HUES48 (cell line): Measurements from ENCODE around the gene UACA.

Experiments
- H3K27ac ChIP-seq: one replicate; pipeline ENCODE4 v1.7.0; 2013; ENCODE audit warnings: low read depth, low read length, inconsistent platforms
- H3K27me3 ChIP-seq: 2 replicates; pipeline ENCODE4 v1.6.1; 2013; ENCODE audit warnings: mild to moderate bottlenecking, low read length; ENCODE audit not compliant: control insufficient read depth, insufficient read depth
- H3K36me3 ChIP-seq: 2 replicates; pipeline ENCODE4 v1.6.1; 2013; ENCODE audit warnings: low read length; ENCODE audit not compliant: control insufficient read depth, insufficient read depth
- H3K4me1 ChIP-seq: 2 replicates; pipeline ENCODE4 v1.6.1; 2013; ENCODE audit warnings: mild to moderate bottlenecking, low read length; ENCODE audit not compliant: control insufficient read depth, insufficient read depth
- H3K4me3 ChIP-seq: 2 replicates; pipeline ENCODE4 v1.5.1; 2013; ENCODE audit warnings: mild to moderate bottlenecking, low read depth, low read length
- H3K9ac ChIP-seq: 2 replicates; pipeline ENCODE4 v1.6.1; 2013; ENCODE audit warnings: mild to moderate bottlenecking, low read depth, low read length, moderate library complexity
- H3K9me3 ChIP-seq: 2 replicates; pipeline ENCODE4 v1.6.1; 2013; ENCODE audit warnings: low read length; ENCODE audit not compliant: control insufficient read depth, insufficient read depth

UACA gene

DNA sequence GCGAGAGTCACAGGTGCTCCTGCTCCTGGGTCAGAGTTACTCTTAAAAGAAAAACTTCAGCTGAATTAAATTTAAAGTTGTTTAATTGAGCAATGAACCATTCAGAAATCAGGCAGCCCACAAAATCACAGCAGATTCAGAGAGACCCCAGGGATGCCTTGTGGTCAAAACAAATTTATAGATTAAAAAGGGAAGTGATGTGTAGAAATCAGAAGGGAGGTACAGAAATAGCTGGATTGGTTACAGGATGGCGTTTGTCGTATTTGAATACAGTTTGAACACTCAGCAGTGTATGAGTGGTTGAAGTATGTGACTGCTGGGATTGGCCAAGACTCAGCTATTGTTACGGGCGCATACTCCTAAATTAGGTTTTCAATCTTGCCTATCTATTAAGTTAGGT lies 58.6 kb downstream of the UACA start:
- Histone ChIP-seq H3K36me3 (no peaks in the 10 kb centered on the region), H3K4me1 (peaks cover 56% of the 10 kb centered on the region)

DNA sequence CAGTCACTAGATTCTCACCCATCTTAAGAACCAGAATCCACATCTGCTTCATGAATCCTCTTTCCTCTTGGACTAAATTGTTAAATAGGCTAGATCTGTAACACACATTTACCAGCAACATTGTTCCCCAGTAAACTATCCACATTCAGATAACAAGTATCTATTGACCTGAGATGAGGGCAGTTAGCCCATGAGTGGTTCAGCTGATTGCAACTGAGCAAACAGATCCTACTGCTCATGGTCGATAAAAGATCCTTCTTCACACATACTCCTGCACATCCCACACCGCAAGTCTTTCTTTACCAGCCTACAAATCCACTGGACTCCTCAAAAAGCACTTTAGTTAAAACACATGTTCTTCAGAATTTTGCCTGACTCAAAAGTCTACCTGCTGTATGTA lies 59.2 kb downstream of the UACA start:
- peaks cover 57% of the 10 kb centered on the region for H3K4me1 ChIP-seq
- no peaks in the 10 kb centered on the region for H3K27me3 ChIP-seq
- no peak overlapping the region for H3K9ac ChIP-seq
- H3K36me3 ChIP-seq, result no peaks in the 10 kb centered on the region
- no peak overlapping the region for H3K4me3 ChIP-seq
- H3K9me3 ChIP-seq, result no peaks in the 10 kb centered on the region
- peak overlapping the region; percentile 76 for H3K27ac ChIP-seq

More for the DNA sequence above, 58.6 kb downstream of the UACA start:
- Histone ChIP-seq H3K4me3 (no peak overlapping the region), H3K27me3 (no peaks in the 10 kb centered on the region), H3K27ac (peak overlapping the region; percentile 76), H3K9ac (no peak overlapping the region), H3K9me3 (no peaks in the 10 kb centered on the region)

DNA sequence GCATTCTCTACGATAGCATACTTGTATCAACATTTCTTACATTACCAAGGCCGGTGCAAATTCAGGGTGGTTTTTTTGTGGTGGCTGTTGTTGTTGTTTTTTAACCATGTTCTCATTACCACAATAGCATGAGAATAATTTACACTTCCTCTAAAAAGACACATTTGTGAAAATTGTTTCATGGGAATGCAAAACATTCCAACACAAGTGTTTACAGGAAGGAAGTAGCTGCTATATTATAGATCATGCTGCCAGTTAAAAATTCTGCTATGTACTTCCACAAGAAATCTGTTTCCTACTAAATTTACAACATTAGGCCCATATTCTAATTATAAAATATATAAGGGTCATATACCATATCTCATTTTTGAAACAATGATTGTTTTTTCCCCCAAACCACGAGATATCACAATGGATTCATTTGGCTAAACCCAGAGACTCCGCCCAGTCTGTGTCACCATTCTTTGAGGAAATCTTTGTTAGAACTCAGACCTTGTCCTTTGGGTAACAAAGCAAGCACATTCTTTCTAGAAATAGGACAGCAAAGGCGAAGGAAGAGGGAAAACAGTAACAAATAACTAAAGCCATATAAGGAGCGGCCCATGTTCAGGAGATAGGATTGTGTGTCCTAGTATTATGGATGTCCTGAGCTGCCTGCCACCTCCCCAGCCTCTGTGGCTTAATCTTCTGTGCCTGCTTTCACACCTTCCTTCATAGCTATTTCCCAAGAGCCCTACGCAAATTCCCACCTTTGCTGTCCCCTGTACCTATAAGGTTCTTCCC lies 60.1 kb downstream of the UACA start:
- Histone ChIP-seq H3K27ac (peak overlapping the region; percentile 76), H3K4me3 (no peak overlapping the region)

DNA sequence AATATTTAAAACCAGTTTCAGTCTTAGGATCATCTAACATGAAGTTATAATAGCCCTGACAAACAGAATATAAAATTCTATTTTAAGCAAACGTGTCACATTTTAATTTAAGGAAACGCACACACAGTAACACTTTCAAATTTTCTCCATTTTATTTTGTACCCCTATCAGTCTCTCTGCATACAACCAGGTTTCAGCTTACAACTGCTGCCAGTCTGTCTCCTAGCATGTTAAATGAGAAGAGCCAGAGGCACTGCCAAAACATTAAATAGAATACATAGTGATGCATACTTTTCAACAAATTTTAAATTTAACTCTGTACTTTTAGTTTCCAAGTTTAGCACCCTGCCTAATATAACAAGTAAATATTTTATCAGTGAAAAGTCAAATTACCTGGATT lies 60.8 kb downstream of the UACA start:
- peaks cover 59% of the 10 kb centered on the region for H3K4me1 ChIP-seq
- H3K9ac ChIP-seq, result no peak overlapping the region; the same call in 1 of the 2 replicates
- H3K36me3 ChIP-seq, result no peaks in the 10 kb centered on the region
- no peaks in the 10 kb centered on the region for H3K27me3 ChIP-seq
- H3K4me3 ChIP-seq, result no peak overlapping the region
- H3K27ac ChIP-seq, result peak overlapping the region; percentile 76
- H3K9me3 ChIP-seq, result no peaks in the 10 kb centered on the region

More for the DNA sequence above, 60.1 kb downstream of the UACA start:
- no peaks in the 10 kb centered on the region for H3K9me3 ChIP-seq
- H3K9ac ChIP-seq, result peak overlapping the region; percentile 39; the same call in 1 of the 2 replicates
- no peaks in the 10 kb centered on the region for H3K36me3 ChIP-seq
- no peaks in the 10 kb centered on the region for H3K27me3 ChIP-seq
- H3K4me1 ChIP-seq, result peaks cover 59% of the 10 kb centered on the region

DNA sequence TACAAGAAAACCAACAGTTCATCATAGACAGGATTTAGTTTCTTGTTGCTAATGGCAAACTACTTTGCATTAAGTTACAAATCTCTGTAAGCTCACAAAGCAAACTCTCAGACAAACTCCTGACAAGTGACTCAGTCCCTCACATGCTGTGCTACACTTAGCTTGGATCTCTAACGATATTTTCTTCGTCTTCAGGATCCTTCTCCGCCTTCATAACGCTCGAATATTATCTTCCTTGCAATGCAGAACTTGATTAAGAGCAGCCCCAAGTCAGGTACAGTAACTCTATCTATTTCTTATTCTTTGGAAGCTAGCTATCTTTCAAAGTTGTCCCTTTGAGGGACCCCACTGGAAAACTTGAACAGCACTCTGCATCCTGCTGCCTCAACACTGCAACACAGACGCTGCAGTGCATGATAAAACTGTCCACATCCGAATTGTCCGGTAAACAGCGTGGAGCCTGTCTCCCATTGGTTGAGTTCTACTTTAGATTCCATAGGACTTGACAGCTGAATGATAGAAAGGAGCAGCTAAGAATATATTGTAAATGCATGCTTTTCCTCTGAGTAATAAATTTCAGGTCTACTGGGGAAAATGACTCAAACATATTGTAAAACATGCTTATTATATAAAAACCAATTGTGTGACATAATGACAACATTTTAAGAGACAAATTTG lies 61.3 kb downstream of the UACA start:
- H3K27ac ChIP-seq, result peak overlapping the region; percentile 76
- peaks cover 59% of the 10 kb centered on the region for H3K4me1 ChIP-seq
- no peaks in the 10 kb centered on the region for H3K27me3 ChIP-seq
- H3K4me3 ChIP-seq, result peak overlapping the region; percentile 14; the same call in 1 of the 2 replicates
- peak overlapping the region; percentile 7; the same call in 1 of the 2 replicates for H3K9ac ChIP-seq
- H3K36me3 ChIP-seq, result no peaks in the 10 kb centered on the region
- H3K9me3 ChIP-seq, result no peaks in the 10 kb centered on the region

DNA sequence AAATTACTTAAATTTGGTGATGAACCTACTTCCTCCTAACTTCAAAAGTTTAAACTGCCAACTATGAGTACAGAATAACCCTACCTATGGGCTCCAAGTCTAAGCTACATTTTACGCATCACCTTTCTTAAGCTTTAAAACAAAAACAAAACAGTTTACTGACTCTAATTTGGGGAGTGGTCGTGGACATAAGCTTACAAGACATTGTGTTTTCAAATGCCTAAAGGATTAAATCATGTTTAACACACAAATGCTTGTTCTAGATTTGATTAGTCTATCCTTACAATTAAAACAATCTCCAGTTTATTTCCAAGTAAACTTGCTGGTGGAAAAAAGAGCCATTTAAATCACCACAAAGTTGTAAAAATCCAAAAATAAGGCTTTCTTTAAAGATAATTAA lies 62.2 kb downstream of the UACA start:
- Histone ChIP-seq H3K9me3 (no peaks in the 10 kb centered on the region), H3K27me3 (no peaks in the 10 kb centered on the region), H3K27ac (peak overlapping the region; percentile 76), H3K4me1 (peaks cover 59% of the 10 kb centered on the region), H3K4me3 (no peak overlapping the region; the same call in 1 of the 2 replicates), H3K36me3 (no peaks in the 10 kb centered on the region), H3K9ac (no peak overlapping the region)

DNA sequence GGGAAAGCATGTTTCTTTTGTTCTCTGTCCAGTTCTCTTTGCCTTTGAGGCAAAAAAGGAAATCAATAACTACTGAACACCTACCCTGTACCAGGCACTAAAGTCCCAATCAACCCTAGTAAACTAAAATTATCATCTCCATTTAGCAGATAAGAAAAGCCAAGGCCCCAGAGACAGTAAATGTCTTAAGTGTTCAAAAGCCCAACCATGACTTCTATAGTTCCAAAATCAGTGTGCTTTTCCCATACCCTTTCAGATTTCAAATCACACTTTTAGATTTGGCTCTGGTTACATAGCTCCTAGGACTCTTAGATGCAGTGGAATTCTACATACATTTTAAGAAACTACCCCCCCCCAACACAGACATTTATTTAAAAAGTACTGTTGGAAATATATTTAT lies 63.5 kb downstream of the UACA start:
- H3K27me3 ChIP-seq, result no peaks in the 10 kb centered on the region
- H3K4me3 ChIP-seq, result no peak overlapping the region
- no peaks in the 10 kb centered on the region for H3K9me3 ChIP-seq
- no peak overlapping the region for H3K27ac ChIP-seq
- no peak overlapping the region for H3K9ac ChIP-seq
- H3K36me3 ChIP-seq, result no peaks in the 10 kb centered on the region
- peaks cover 67% of the 10 kb centered on the region for H3K4me1 ChIP-seq

DNA sequence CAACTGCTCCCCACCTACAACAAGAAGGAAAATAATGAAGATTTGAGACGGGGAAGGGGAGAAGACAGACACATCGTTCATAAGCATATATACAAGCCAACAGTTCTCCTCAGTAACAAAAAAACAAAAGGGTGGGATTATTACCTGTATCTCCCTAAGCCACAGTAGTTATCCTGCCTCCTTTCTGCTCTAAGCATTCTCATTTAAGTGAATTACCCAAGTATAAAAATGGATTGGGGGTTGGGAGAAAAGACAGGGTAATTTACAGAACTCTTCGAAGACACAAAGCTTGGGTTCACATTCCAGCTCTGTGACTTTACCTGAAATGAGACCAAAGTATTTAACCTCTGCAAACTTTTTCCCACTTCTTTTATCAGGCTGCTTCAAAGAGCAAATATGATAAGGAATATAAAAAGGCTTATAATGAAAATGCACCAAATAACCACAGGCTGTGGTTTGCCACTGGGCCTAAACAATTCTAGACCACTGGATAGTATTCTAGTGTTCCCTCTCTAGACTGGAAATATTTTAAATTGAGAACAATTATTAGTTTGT lies 64.4 kb downstream of the UACA start:
- Histone ChIP-seq H3K4me1 (peaks cover 60% of the 10 kb centered on the region), H3K27me3 (no peaks in the 10 kb centered on the region), H3K36me3 (no peaks in the 10 kb centered on the region), H3K9ac (no peak overlapping the region), H3K27ac (no peak overlapping the region), H3K4me3 (no peak overlapping the region), H3K9me3 (no peaks in the 10 kb centered on the region)

DNA sequence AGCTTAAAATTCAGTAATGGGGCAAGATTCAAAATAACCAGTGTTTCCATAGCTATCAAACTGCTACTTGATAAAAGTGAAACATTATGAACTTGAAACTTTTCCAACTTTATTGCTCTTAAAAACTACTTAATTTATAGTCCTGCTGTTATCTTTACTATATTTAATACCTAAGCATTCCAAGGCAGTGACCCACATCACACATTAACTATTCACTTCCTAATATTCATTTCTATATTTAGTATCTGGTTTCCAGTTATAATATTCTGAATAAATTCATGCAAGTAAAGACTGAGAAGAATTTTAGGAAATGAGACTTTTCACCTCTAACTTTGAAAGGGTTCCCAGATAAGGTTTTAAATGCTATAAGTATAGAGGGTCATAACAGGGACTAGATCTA lies 64.9 kb downstream of the UACA start:
- Histone ChIP-seq H3K27ac (no peak overlapping the region), H3K4me3 (no peak overlapping the region), H3K4me1 (peaks cover 55% of the 10 kb centered on the region), H3K36me3 (no peaks in the 10 kb centered on the region), H3K27me3 (no peaks in the 10 kb centered on the region), H3K9ac (no peak overlapping the region), H3K9me3 (no peaks in the 10 kb centered on the region)

DNA sequence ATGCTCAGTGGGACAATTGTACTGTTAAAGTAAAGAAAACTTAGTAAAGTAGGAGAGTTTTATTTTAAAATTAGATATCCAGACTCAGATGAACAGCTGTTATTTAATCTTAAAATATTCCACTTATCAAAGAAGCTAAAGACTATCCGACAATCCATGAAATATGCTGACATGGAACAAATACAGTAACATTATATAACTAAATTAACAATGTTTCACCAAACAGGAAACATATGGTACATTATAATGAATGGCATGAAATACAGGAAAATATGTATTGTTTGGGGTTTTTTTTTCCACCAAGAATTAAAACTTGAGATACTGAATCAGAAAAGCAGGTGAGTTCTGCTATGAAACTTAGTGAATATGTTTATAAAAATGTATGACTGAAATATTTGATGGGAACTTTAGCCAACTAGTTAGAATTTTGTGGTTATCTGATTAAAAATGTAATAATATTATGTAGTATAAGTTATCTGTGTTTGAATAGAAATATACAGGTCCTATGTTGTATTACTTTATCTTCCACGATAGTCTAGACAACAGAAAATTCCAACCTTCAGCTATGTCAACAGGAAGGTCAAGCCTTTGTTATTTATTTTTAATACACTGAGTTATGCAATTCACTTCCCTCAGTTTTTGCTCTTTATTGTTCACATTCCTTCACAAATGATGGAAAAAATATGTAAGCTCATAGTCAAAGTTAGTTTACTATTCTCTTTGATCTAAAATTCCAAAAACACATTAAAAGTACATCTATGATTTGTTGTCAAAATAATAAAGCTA lies 72.7 kb downstream of the UACA start:
- Histone ChIP-seq H3K36me3 (no peaks in the 10 kb centered on the region), H3K4me1 (peaks cover 23% of the 10 kb centered on the region), H3K27ac (no peak overlapping the region), H3K9ac (no peak overlapping the region), H3K27me3 (no peaks in the 10 kb centered on the region), H3K9me3 (no peaks in the 10 kb centered on the region), H3K4me3 (no peak overlapping the region)
